ENCODE measurements around the gene FOXR1. TPM values are rescaled to one million over a fixed set of nuclear protein-coding genes. Genes with fewer than 3 reads are reported as not detected.
"Not testable (repeated sequence)": the region's sequence is repeated elsewhere in the genome, so short reads cannot be mapped to it uniquely, and the experiment has no call there.

FOXR1 gene
- total and polyA plus RNA-seq, 2 donors from 2014 or later: not detected

- no peak for DNase-seq
- no peak for FAIRE-seq
- no peak for TF ChIP-seq CTCF (IDR thresholded peaks at IDR 0.05; ENCODE audit: borderline replicate concordance, extremely low read depth, insufficient read depth)
- peaks cover 0 to 13% (median 6%) of the 10 kb centered on the region in 3 donors for H3K4me1 ChIP-seq (ENCODE audit: control insufficient read depth in 2 of 3, insufficient read depth in 2 of 3, low read depth in 1 of 3, low read length in 3 of 3)
- no peak overlapping the region for H3K27ac ChIP-seq (ENCODE audit: low read depth in 2 of 2, low read length in 2 of 2)
- H3K9ac ChIP-seq (ENCODE audit: low read length in 3 of 3): no peak overlapping the region
- peaks cover 7 to 28% (median 23%) of the 10 kb centered on the region in 3 donors for H3K36me3 ChIP-seq (ENCODE audit: control insufficient read depth in 2 of 3, insufficient read depth in 3 of 3, low read length in 3 of 3)
- H3K27me3 ChIP-seq (ENCODE audit: control insufficient read depth, insufficient read depth, low read length): no peaks in the 10 kb centered on the region
- H3K4me3 ChIP-seq (ENCODE audit: low read length in 3 of 3): no peak overlapping the region
- H3K9me3 ChIP-seq (ENCODE audit: control insufficient read depth in 2 of 3, insufficient read depth in 1 of 3, low read length in 3 of 3): no peaks in the 10 kb centered on the region
- intact Hi-C loops (cut with DNase I): no loop called here
Measured at GRCh38 chr11:119015054-119015611, 43.6 kb downstream of the FOXR1 start.

DNA sequence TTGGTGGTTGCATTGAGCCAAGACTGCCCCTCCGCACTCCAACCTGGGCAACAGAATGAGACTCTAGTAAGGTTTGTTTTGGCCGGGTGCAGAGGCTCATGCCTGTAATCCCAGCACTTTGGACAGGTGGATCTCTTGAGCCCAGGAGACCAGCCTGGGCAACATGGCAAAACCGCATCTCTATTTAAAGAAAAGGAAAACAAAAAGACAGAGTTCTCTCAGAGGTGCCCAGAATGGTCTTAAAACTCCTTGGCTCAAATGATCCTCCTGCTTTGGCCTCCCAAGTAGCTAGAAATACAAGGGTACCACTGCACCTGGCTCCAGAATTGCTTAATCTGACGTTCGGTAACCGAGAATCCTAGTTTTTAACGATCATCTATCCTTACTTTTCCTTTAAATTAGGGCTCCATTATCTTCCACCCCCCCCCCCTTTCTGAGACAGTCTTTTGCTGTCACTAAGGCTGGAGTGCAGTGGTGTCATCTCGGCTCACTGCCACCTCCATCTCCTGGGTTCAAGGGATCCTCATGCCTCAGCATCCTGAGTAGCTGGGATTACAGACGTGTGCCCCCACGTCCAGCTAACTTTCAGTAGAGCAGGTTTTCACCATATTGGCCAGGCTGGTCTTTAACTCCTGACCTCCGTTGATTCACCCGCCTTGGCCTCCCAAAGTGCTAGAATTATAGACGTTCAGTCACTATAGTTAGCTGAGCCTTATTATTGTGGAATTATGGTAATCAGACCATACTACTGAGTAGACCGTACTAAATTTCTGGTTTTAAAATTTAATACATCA lies 44.9 kb downstream of the FOXR1 start:
- H3K36me3 ChIP-seq (ENCODE audit: control insufficient read depth in 2 of 3, insufficient read depth in 3 of 3, low read length in 3 of 3): peaks cover 10 to 28% (median 22%) of the 10 kb centered on the region in 3 donors
- no peak for TF ChIP-seq CTCF (IDR thresholded peaks at IDR 0.05; ENCODE audit: borderline replicate concordance, extremely low read depth, insufficient read depth)
- H3K27me3 ChIP-seq (ENCODE audit: control insufficient read depth, insufficient read depth, low read length): no peaks in the 10 kb centered on the region
- H3K4me3 ChIP-seq (ENCODE audit: low read length in 3 of 3): peak overlapping the region in 1 of 3 donors; percentile 84
- peak overlapping the region in 1 of 3 donors; percentile 29 for H3K9ac ChIP-seq (ENCODE audit: low read length in 3 of 3)
- peaks cover 0 to 18% (median 12%) of the 10 kb centered on the region in 3 donors for H3K4me1 ChIP-seq (ENCODE audit: control insufficient read depth in 2 of 3, insufficient read depth in 2 of 3, low read depth in 1 of 3, low read length in 3 of 3)
- H3K27ac ChIP-seq (ENCODE audit: low read depth in 2 of 2, low read length in 2 of 2): no peak overlapping the region
- DNase-seq: no peak
- no peaks in the 10 kb centered on the region for H3K9me3 ChIP-seq (ENCODE audit: control insufficient read depth in 2 of 3, insufficient read depth in 1 of 3, low read length in 3 of 3)
- intact Hi-C loops (cut with DNase I): no loop called here
- FAIRE-seq: no peak

GRCh38 chr11:119017377-119017776 lies 45.8 kb downstream of the FOXR1 start:
- H3K36me3 ChIP-seq (ENCODE audit: control insufficient read depth in 2 of 3, insufficient read depth in 3 of 3, low read length in 3 of 3): peaks cover 12 to 28% (median 20%) of the 10 kb centered on the region in 3 donors
- not testable (repeated sequence) for DNase-seq
- H3K4me1 ChIP-seq (ENCODE audit: control insufficient read depth in 2 of 3, insufficient read depth in 2 of 3, low read depth in 1 of 3, low read length in 3 of 3): peaks cover 0 to 20% (median 16%) of the 10 kb centered on the region in 3 donors

More at GRCh38 chr11:119017377-119017776, 45.8 kb downstream of the FOXR1 start:
- FAIRE-seq; intact Hi-C loops (cut with DNase I); H3K9me3 ChIP-seq (ENCODE audit: control insufficient read depth in 2 of 3, insufficient read depth in 1 of 3, low read length in 3 of 3); H3K27me3 ChIP-seq (ENCODE audit: control insufficient read depth, insufficient read depth, low read length): not testable (repeated sequence)
- Histone ChIP-seq H3K27ac (ENCODE audit: low read depth in 2 of 2, low read length in 2 of 2) (peak overlapping the region in 1 of 2 donors; percentile 94), H3K4me3 (ENCODE audit: low read length in 3 of 3) (peak overlapping the region; percentile 84 to 99 (median 98)), H3K9ac (ENCODE audit: low read length in 3 of 3) (peak overlapping the region; percentile 50 to 99 (median 80))
